GM10248 (cell line): ENCODE data around the gene PRAC1.

ENCODE experiments used
- CTCF ChIA-PET: fragments of 300-600 bp; sonication (Branson Sonifier 250); formaldehyde crosslinking; extraction: SDS; loops from one replicate; lab custom pipeline; 2021; ENCODE audit warnings: antibody characterized with exemption; lab: Yijun Ruan, JAX
- POLR2A ChIA-PET: fragments of 350-650 bp; sonication (Branson Sonifier 250); formaldehyde crosslinking; extraction: SDS; loops from one replicate; lab custom pipeline; 2020; ENCODE audit warnings: antibody characterized with exemption; lab: Yijun Ruan, JAX
- DNase-seq: peaks from one replicate; pipeline ENCODE4 v3.0.0; 2012; ENCODE audit errors: extremely low spot score
- CTCF ChIP-seq: IDR thresholded peaks from 2 replicates; pipeline ENCODE4 v1.5.1; 2012; ENCODE audit warnings: mild to moderate bottlenecking, low read depth; ENCODE audit errors: extremely low read depth, missing control alignments, control extremely low read depth

The PRAC1 gene

GRCh38 chr17:48747445-48748363 lies 25.4 kb upstream of the PRAC1 start:
- no peak for TF ChIP-seq CTCF
- ChIA-PET POLR2A (no interaction called here), CTCF (interaction anchor here (4.0 kb wide), 1 partner anchor 23 kb away, joined by 18 read pairs; no protein-coding TSS in a partner anchor)
- no peak for DNase-seq

- ChIA-PET POLR2A (no interaction called here), CTCF (interaction anchor here (4.0 kb wide), 1 partner anchor 22 kb away, joined by 18 read pairs; no protein-coding TSS in a partner anchor)
- DNase-seq = no peak
Observed at GRCh38 chr17:48746916-48747444, 24.7 kb upstream of the PRAC1 start.

GRCh38 chr17:48745381-48746275 lies 23.3 kb upstream of the PRAC1 start:
- POLR2A ChIA-PET = no interaction called here
- no peak for TF ChIP-seq CTCF
- CTCF ChIA-PET = interaction anchor here (0.6 to 4.2 kb wide), 8 partner anchors 9 to 139 kb away, joined by 3 to 30 read pairs (median 4); no protein-coding TSS in a partner anchor
- no peak for DNase-seq

More at GRCh38 chr17:48746916-48747444, 24.7 kb upstream of the PRAC1 start:
- TF ChIP-seq CTCF = no peak

- POLR2A ChIA-PET = interaction anchor here (0.6 kb wide), 1 partner anchor 454 kb away, joined by 5 read pairs; no protein-coding TSS in a partner anchor
- CTCF ChIA-PET = no interaction called here
- TF ChIP-seq CTCF = no peak
- no peak for DNase-seq
Observed at GRCh38 chr17:48740537-48740936, 18.2 kb upstream of the PRAC1 start.

- ChIA-PET CTCF (interaction anchor here (0.7 to 6.7 kb wide), 6 partner anchors 12 to 293 kb away, joined by 3 to 47 read pairs (median 4); no protein-coding TSS in a partner anchor), POLR2A (no interaction called here)
- TF ChIP-seq CTCF = no peak
- peak; percentile 26 for DNase-seq
Observed at GRCh38 chr17:48738803-48739526, 16.6 kb upstream of the PRAC1 start.
